Measurements from ENCODE around the gene RABAC1.

DNA sequence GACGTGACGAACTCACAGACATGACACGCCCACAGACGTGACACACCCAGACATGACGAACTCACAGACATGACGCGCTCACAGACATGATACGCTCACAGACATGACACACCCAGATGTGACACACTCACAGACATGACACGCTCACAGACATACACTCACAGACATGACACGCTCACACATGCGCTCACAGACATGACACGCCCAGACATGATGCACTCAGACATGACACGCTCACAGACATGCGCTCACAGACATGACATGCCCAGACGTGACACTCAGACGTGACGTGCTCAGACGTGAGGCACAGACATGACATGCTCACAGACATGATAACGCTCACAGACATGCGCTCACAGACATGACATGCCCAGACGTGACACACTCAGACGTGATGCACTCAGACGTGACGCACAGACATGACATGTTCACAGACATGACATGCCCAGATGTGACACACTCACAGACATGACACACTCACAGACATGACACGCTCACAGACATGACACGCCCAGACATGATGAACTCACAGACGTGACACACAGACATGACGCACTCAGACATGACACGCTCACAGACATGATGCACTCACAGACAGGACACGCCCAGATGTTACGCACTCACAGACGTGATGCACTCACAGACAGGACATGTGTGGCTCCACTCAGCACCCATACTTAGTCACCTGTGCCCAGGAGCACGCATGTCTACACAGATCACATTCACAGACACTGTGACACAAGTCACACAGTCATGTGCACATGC, 39.0 kb downstream of the RABAC1 start:
- TF ChIP-seq CREB1 (IDR thresholded peaks at IDR 0.05; ENCODE audit: low read depth) (no peak), POLR2A (IDR thresholded peaks at IDR 0.05; ENCODE audit: low read depth, low read length) (peak; percentile 46; the same call in 1 of the 2 replicates)
